HT-29 (cell line): Measurements from ENCODE around the gene KMO. TPM values are rescaled to one million over a fixed set of nuclear protein-coding genes. Genes with fewer than 3 reads are reported as not detected.

Source experiments
- DNase-seq: peaks from one replicate; pipeline ENCODE4 v3.0.0-alpha.2; 2015; ENCODE audit warnings: low spot score
- total RNA-seq: library from RNA; depleted of rRNA; stranded (reverse); fragments of >200 nt; shearing (Covaris generic); gene quantifications from 2 replicates; pipeline ENCODE4 v1.2.3, GENCODE V29; 2014

KMO gene
- total RNA-seq, 1 experiment from 2014 or later = not detected

DNA sequence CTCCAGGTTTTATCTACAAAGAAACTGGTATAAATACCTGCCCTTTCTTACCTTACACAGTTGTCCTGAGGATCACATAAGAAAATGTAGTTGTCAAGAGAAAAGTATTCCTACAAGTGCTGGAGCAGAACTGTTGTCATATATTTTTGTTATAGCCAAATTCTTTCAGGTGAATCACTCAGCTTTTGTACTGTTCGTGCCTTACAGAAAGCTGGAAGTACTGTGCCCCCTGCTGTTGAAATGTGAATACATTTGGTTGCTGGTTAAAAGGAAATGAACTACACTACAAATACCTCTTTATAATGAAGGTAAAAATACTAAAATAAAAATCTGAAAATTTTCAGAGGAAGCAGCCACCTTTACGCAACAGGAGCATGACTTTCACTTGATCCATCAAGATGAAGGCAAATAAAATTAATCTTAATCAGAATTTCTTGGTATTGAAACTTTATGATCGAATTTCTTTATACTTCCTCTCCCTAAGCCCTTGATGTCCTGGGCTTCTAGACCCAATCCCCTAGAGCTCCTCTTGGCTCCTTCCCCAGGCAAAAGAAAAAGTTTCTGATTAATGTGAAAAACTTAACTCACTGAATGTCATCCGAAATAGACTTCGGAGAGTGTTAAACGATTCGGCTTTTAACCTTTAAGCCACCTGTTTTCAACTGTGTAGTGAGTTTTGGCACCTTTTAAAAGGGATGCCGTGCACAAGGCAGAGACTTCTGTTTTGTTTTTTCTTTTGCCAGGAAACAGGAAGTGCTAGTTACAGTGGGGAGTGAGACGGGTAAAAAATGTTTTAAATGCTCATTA is 95.5 kb downstream of the KMO start:
- peak; percentile 73 for DNase-seq

DNA sequence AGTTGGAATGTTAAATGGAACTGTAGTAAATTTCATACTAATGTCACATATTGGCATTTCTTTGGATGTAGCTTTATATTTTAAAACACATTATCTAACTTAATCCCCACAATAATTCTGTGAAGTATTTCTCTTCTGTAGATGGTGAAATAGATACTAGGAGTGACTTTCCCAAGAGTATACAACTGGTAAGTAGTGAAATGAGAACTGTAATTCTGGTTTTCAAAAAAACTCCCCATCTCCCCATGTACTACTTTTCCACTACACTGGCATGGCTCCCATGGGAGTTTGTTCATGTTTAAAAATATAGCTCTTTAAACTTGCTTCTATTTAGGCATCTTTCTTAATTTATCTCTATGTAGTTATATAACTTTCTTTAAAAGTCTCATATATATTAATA is 97.8 kb downstream of the KMO start:
- DNase-seq = no peak

GRCh38 chr1:241630476-241630875 is 98.3 kb downstream of the KMO start:
- no peak for DNase-seq

- no peak for DNase-seq
These were observed 98.7 kb downstream of the KMO start for GRCh38 chr1:241630899-241631298.

- no peak for DNase-seq
These were observed 99.5 kb downstream of the KMO start for GRCh38 chr1:241631674-241632073.

DNA sequence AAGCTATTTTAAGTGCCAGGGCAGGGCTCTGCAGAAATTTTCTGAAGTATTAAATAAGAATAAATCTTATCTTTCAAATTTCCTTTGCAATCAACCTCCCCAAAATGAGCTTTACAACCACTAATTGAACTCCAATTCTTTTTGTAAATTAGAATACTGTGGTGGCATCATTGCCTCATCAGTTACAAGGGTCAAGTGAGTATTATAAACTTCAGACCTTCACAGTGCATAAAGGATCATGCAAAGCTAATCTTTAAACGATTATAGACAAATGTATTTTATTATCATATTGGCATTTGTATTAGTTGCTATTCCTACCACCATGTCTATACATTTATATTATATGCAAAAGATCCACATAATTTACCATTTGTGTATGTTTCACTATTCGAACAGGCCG is 100.8 kb downstream of the KMO start:
- DNase-seq = no peak

DNA sequence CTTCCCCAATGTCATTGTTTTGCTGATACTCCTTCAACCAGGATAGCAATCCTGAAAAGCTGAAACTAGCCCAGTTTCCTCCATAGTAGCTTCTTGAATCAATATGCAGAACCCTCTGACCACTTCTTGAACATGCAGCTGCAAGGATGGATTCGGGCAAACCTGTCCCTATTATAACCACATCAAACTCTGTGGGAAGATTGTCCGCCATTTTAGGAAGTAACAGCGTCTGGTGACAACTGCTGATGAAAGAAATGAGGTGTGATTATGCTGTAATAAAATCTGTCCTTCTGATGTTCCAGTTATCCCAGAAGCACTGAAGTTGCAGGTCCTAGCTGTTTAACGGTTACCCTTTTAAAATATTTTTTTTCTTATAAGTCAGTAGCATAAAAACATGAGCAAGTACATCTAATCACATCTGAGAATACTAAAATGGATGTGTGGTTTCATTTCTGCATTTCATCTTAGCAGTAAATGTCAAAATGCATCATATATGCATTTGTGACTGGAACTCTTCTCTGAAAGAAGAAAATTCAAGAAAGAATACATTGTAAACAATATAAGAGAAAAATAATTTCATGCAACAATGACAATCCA is 103.5 kb downstream of the KMO start:
- no peak for DNase-seq

DNA sequence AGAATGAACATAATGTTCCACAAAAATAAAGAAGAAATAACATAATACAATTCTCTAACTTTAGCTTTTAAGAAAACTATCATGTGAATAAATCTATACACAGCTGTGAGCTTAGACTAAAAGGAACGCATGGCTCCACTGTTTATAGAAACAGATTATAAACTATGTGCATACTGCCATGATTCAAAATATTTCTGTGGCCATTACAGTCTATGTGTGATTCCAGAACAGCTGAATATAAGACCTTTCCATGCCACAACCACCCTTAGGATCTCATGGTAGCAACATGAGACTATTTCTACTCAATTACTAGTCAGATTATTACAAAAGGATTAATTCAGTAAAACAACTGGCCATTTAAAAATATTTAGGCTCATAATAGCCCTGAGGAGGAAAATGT is 104.1 kb downstream of the KMO start:
- DNase-seq = no peak

DNA sequence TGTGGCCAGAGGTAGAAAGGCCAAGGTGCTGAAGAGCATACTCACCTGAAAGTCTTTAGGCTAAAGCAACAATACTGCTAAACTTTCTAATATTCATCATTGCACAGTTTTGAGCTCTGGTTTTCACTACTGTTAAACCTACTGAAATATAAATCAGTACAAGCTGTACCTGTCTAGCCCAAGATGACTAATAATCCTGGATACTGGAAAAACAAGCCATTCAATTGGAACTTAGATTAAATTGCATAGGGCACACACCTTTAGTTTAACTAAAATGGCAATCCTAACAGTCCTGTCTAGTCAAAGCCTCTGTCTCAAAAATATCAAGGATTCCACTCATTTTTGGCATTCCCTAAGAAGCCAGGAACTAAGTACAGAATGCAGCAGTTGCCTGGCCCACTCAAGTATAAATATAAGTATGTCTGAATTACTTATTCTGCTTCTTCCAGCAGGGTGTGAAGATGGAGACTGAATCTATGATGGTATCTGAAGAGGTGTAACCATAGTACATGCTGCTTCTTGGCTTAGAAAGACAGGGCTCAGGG is 104.9 kb downstream of the KMO start:
- no peak for DNase-seq

DNA sequence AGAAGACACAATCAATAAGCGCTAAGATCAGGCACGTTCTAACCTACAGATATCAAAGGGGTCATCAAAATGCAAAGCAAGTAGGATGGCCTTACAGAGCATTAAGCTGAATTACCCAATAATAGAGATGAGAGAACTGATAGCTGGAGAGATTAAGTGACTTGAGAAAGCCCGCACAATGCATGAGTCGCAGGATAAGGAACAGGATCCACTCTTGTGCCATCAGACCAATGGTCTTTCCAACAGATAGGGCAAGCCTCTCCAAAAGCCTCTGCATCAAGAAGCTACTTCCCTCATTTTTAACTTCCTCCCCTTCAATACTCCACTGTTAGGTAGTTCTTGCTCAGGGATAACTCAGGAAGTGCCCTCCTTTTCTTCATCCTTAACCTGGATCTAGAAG is 105.4 kb downstream of the KMO start:
- no peak for DNase-seq

DNA sequence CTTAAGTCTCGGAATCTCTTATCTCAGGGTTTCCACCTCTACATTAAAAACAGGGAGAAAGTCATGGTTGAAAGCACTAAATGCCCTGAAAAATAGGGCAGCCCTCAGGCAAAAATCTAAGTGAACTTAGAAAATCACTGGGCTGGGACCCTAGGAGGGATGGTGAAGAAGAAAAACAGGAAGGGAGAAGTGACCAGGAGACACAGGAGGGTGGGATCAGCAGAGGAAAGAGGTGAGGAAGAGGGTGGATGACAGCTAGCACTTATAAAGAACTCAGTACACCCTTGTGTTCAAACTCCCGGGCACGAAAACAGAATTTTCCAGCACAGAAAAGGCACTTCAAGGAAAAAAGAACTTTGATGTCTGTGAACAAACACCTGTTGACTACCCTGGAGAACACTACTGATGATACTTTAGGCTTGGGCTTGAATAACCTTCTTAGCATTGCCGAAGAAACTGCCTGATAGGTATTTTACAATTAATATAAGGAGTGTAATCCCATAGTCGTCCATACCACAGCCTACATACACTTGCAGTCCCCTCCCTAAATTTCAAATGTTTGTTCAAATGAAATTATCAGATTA is 106.0 kb downstream of the KMO start:
- no peak for DNase-seq

DNA sequence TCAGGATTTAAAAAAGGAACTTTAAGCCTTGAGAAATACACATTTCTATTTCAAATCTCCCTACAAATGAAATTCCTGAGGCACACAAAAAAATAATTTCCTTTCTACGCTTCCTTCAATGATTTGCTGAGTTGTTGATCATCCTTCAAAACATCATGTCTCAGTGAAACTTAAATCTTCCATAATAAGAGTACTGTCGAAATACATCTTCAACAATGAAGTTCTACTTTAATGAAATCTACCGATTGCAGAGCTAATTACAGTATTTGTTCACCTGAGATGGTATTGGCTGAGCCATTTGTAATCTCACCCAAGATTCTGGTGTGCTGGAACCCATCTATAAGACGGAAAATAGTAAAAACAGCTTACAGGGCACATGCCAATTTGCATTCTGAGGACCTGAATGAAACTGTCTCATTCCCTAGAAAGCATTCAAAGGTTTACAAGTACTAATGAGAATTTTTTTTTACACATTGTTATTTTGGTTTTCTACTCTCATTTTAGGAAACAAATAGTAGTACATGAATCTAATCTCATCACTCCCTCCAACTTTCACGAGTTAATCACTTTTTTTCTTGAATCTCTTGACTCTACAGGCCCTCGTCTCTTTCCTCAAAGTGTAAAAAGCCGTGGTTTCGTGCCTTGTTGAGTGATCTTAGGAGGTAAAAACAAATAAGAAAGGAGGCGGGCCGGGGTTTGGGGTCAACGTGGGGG is 106.9 kb downstream of the KMO start:
- DNase-seq = peak; percentile 42

DNA sequence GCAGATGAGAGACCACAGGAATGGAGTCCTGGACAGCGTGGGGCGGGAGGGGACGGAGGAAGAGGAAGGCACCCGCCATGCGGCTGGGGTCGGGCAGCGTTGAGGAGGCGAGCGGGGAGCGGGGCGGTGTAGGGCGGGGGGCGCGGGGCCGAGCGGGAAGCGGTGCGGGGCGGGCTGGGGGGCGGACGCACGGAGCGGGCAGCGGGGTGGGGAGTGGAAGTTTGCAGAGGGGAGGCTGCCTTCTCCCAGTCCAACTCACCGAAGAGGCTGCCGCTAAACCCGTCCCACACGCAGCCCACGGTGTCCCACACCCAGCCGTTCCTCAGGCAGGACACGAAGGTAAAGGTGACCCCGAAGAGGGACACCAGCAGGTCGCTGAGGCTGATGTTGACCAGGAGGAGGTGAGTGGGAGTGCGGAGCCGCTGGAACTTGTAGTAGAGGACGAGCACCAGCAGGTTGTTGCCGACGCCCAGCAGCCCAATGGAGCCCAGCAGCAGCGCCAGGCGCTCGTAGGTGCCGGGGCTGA is 107.5 kb downstream of the KMO start:
- DNase-seq = peak; percentile 51

DNA sequence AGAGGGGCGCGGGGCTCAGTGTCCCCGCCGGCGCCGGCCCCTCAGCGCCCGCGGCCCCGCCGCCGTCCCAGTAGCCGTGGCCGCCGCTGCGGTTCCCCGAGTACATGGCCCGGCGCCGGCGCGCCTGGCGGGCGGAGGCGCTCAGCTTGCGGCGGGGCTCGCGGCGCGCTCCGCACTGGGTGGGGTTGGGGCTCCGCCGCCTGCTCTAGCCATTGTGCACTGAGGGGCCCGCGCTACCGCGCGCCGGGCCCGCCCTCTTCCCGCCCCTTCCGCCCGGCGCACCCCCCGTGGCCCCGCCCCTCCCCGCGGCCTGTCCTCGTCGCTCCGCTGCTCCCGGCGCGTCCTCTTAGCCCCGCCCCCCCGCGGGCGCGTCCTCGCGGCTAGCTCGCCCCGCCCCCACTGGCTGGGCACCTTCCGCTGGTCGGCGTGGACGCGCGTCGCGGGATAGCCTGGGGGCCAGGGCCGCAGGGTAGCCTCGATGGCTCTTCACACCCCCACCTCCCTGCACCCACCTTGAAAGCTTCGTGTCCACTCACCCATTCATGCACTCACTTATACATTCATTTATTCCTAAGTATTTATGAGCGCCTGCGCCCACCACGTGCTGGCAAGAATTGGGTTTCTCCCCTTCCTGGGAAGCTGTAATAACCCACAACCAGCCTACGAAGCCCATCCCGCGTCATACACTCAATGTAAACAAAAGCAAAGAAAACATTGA is 108.1 kb downstream of the KMO start, which contains the start of the genes CHML and OPN3:
Gene CHML (minus strand): TSS at position 221 of the 718 bp plus-strand sequence. CDS start 4,603 bp downstream, outside the sequence.
Gene OPN3 (minus strand): TSS at position 221 of the 718 bp plus-strand sequence. CDS start 115 bp downstream, at position 106.
- DNase-seq = peak; percentile 89

DNA sequence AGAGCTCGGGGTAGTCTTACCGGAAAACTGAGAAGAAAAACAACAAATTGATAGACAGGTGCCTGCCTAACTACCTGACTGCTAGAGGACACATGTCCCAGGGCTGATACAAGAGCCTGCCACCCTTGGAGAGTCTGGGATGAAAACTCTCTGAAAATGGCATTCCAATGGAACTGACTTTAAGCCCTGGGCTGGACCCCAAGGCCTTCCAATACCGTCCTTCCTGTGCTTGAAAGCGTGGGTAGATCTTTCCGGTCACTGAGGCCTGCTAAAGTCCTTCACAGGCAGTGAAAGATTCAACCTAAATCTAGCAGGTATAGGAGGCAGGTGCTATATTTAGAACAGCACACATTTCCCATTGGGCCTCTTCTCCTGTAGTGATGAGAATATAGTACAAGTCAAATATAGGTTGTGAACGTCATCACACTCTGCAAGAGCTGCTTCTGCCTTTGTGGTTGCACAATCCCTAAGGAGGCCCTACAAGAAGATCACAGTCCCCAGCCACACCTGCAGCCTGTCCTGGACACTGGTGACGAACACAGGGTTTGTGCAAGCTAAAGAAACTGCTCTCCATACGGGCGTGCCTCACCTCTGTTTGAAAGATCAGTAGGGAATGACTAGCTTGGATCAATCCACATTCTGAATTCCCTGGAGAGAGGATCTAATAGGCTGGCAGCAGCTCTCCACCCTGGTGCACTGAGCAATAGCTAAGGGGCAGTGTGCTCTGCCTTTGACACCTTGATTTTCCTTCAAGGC is 108.9 kb downstream of the KMO start:
- DNase-seq = peak; percentile 23

DNA sequence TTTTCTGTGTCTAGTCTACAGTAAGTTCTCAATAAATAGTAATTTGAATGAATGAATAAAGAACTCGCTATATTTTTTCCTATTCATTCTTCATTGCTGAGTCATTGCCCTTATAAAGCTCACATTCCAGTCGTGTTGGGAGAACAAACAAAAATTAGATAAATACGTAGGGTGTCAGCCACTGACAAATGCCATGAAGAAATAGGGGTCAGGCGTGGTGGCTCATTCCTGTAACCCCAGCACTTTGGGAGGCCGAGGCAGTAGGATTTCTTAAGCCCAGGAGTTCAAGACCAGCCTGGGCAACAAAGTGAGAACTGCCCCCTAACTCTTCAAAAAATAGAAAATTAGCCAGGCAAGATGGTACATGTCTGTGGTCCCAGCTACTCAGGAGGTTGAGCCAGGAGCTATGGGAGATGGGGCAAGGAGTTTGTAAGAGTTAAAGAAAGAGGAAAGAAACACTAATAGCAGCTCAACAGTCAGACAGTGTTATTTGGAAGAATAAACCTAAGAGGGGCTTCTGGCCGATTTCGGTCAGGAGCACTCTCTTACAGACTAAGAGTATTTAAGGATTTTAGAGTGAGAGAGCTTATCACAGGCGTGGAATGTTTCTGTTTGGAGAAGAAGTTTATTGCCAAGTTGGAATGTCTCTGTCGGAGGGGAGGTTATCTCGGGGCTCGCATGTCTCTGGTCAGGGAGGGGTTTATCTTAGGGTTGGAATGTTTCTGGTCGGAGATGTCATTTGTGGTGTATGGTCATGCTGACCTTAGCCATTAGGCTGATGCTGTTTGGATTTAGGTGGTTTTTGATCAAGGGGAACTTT is 109.8 kb downstream of the KMO start:
- peak; percentile 24 for DNase-seq

GRCh38 chr1:241642593-241642944 is 110.4 kb downstream of the KMO start:
- no peak for DNase-seq

- DNase-seq = no peak
These were observed 112.1 kb downstream of the KMO start for GRCh38 chr1:241644259-241644658.

GRCh38 chr1:241645199-241645598 is 113.0 kb downstream of the KMO start:
- no peak for DNase-seq
